GM23248 (cell line): Measurements from ENCODE around the gene LRP2.

Experiments
- EZH2 ChIP-seq: fragments of 200-600 bp; sonication (generic); IDR thresholded peaks from 2 replicates; pipeline ENCODE4 v1.6.1; 2018; ENCODE audit warnings: antibody characterized with exemption, mild to moderate bottlenecking; ENCODE audit not compliant: insufficient read depth, poor library complexity, severe bottlenecking
- EZH2phosphoT487 ChIP-seq: fragments of 200-600 bp; sonication (generic); IDR thresholded peaks from 2 replicates; pipeline ENCODE4 v1.6.1; 2018; ENCODE audit warnings: antibody characterized with exemption, moderate library complexity, mild to moderate bottlenecking, low read depth; ENCODE audit not compliant: insufficient read depth

- TF ChIP-seq EZH2phosphoT487 (no peak), EZH2 (no peak)
Observed at GRCh38 chr2:169298007-169298406, 64.3 kb downstream of the LRP2 start.
